DND-41 (cell line): ENCODE data around the gene TMEM127.

Source experiments
- EZH2 ChIP-seq: IDR thresholded peaks from 3 replicates; pipeline ENCODE4 v1.6.1; 2012; ENCODE audit warnings: borderline replicate concordance, low read depth, mild to moderate bottlenecking, moderate library complexity, low read length, inconsistent platforms; ENCODE audit not compliant: severe bottlenecking
- TF ChIP-seq, protein P1 (sequence below): IDR thresholded peaks from 2 replicates; pipeline ENCODE4 v1.5.1; 2012; ENCODE audit warnings: borderline replicate concordance, low read length, moderate library complexity, mild to moderate bottlenecking; ENCODE audit not compliant: poor library complexity, severe bottlenecking; ENCODE audit errors: extremely low read depth

DNA sequence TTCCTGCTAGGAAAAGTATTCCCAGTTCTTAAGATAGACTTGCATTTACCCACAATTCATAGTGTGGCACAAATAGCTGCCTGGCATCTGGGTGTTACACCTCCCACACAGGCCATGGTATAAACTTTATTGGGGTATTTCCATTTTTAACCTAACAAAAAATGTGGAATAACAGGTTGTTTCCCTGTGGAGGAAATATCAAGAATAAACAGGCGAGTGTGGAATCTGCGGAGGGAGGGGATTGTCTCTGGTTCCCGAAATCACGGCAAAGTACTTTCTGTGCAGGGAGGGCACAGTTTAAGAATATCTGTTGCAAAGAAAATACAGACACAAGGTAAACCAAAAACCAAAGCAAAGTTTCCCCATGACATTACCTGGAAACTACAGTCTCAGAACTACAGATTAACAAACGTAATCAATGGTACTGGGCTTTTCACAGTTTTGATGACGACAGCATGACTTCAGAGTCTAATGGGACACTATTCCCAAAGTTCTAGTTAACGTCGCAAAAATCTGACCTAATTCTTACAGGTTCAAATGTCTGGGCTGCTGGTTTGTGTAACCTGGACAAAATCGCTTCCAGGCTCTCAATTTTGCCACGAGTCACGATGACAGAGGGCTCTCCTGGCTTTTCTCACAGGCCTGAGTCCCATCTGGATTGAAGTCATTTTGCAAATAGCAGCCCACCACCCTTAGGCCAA, 58.6 kb downstream of the TMEM127 start:
- no peak for TF ChIP-seq EZH2
- TF ChIP-seq, protein P1, sequence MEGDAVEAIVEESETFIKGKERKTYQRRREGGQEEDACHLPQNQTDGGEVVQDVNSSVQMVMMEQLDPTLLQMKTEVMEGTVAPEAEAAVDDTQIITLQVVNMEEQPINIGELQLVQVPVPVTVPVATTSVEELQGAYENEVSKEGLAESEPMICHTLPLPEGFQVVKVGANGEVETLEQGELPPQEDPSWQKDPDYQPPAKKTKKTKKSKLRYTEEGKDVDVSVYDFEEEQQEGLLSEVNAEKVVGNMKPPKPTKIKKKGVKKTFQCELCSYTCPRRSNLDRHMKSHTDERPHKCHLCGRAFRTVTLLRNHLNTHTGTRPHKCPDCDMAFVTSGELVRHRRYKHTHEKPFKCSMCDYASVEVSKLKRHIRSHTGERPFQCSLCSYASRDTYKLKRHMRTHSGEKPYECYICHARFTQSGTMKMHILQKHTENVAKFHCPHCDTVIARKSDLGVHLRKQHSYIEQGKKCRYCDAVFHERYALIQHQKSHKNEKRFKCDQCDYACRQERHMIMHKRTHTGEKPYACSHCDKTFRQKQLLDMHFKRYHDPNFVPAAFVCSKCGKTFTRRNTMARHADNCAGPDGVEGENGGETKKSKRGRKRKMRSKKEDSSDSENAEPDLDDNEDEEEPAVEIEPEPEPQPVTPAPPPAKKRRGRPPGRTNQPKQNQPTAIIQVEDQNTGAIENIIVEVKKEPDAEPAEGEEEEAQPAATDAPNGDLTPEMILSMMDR, result no peak
